GM23338 (cell line): ENCODE measurements around the gene CACNB1. TPM values are rescaled to one million over a fixed set of nuclear protein-coding genes. Genes with fewer than 3 reads are reported as not detected.

ENCODE experiments used
- ATAC-seq: fragments of 200-7000 bp; cut with Tn5 transposase; 3 replicates; pipeline ENCODE4 v1.9.1; 2020
- DNase-seq: peaks from one replicate; pipeline ENCODE4 v3.0.0-alpha.2; 2015; ENCODE audit warnings: low spot score
- H2AFZ ChIP-seq: fragments of 200-600 bp; sonication (generic); 2 replicates; pipeline ENCODE4 v1.8.0; 2016; ENCODE audit warnings: antibody characterized with exemption, mild to moderate bottlenecking, moderate library complexity
- H3F3A ChIP-seq: fragments of 200-600 bp; sonication (generic); replicated peaks from 2 replicates; pipeline ENCODE4 v1.8.0; 2017; ENCODE audit warnings: antibody characterized with exemption, mixed run types, low read depth
- H3K27ac ChIP-seq: fragments of 200-600 bp; sonication (generic); 2 replicates; pipeline ENCODE4 v1.6.1; 2016; ENCODE audit warnings: low read depth
- H3K27me3 ChIP-seq: fragments of 200-600 bp; sonication (generic); 2 replicates; pipeline ENCODE4 v1.8.0; 2016; ENCODE audit warnings: mild to moderate bottlenecking, mixed run types, moderate library complexity; ENCODE audit not compliant: insufficient read depth
- H3K36me3 ChIP-seq: fragments of 200-600 bp; sonication (generic); 2 replicates; pipeline ENCODE4 v1.8.0; 2016; ENCODE audit warnings: mild to moderate bottlenecking; ENCODE audit not compliant: insufficient read depth
- H3K4me1 ChIP-seq: fragments of 200-600 bp; sonication (generic); 2 replicates; pipeline ENCODE4 v1.8.0; 2016; ENCODE audit warnings: mild to moderate bottlenecking, moderate library complexity; ENCODE audit not compliant: insufficient read depth
- H3K4me2 ChIP-seq: fragments of 200-600 bp; sonication (generic); 2 replicates; pipeline ENCODE4 v1.7.1; 2017; ENCODE audit warnings: mixed run types
- H3K4me3 ChIP-seq: fragments of 200-600 bp; sonication (generic); 2 replicates; pipeline ENCODE4 v1.6.1; 2016; ENCODE audit warnings: mixed run types
- H3K79me2 ChIP-seq: fragments of 200-600 bp; sonication (generic); replicated peaks from 2 replicates; pipeline ENCODE4 v1.8.0; 2017; ENCODE audit warnings: mild to moderate bottlenecking; ENCODE audit not compliant: insufficient read depth
- H3K9me2 ChIP-seq: fragments of 200-600 bp; sonication (generic); 2 replicates; pipeline ENCODE4 v1.8.0; 2017; ENCODE audit not compliant: insufficient read depth
- H4K20me1 ChIP-seq: fragments of 200-600 bp; sonication (generic); replicated peaks from 2 replicates; pipeline ENCODE4 v1.8.0; 2017; ENCODE audit warnings: mild to moderate bottlenecking; ENCODE audit not compliant: insufficient read depth
- H3K27ac Mint-ChIP-seq: 2 replicates; pipeline ENCODE4 v1.8.0; 2020; ENCODE audit warnings: inconsistent platforms, mild to moderate bottlenecking, moderate library complexity, mixed read lengths
- H3K27me3 Mint-ChIP-seq: 3 replicates; pipeline ENCODE4 v1.8.0; 2022; ENCODE audit warnings: low read depth, mild to moderate bottlenecking, moderate library complexity, mixed read lengths, inconsistent platforms; ENCODE audit not compliant: insufficient read depth, poor library complexity
- H3K36me3 Mint-ChIP-seq: 3 replicates; pipeline ENCODE4 v1.8.0; 2021; ENCODE audit warnings: low read depth, mild to moderate bottlenecking, inconsistent platforms, moderate library complexity, mixed read lengths
- H3K4me1 Mint-ChIP-seq: 3 replicates; pipeline ENCODE4 v1.8.0; 2020; ENCODE audit warnings: mild to moderate bottlenecking, inconsistent platforms, mixed read lengths
- H3K4me3 Mint-ChIP-seq: 3 replicates; pipeline ENCODE4 v1.8.0; 2021; ENCODE audit warnings: moderate library complexity, mild to moderate bottlenecking, inconsistent platforms, mixed read lengths
- H3K9me3 Mint-ChIP-seq: 3 replicates; pipeline ENCODE4 v1.8.0; 2020; ENCODE audit warnings: moderate library complexity, mild to moderate bottlenecking, inconsistent platforms, mixed read lengths
- CREB1 ChIP-seq: fragments of 250-450 bp; sonication (Bioruptor Pico); IDR thresholded peaks from 2 replicates; pipeline ENCODE4 v1.5.0; 2020; ENCODE audit warnings: low read depth, mild to moderate bottlenecking, moderate library complexity
- CTCF ChIP-seq, 2 experiments: fragments of 200-600 bp in 1 of 2; sonication (generic) in 1 of 2; conservative IDR thresholded peaks; 2 replicates each; pipeline versions ENCODE4 v1.5.1 to v1.6.1; 2016 to 2017; ENCODE audit warnings: antibody characterized with exemption in 2 of 2, low read depth in 2 of 2, mild to moderate bottlenecking in 2 of 2, moderate library complexity in 1 of 2
- EZH2 ChIP-seq: fragments of 200-600 bp; sonication (generic); IDR thresholded peaks from one replicate; pipeline ENCODE4 v1.8.0; 2017; ENCODE audit warnings: antibody characterized with exemption, mild to moderate bottlenecking, low read depth; ENCODE audit not compliant: unreplicated experiment
- EZH2phosphoT487 ChIP-seq: fragments of 200-600 bp; sonication (generic); IDR thresholded peaks from one replicate; pipeline ENCODE4 v1.8.1; 2018; ENCODE audit warnings: antibody characterized with exemption; ENCODE audit not compliant: unreplicated experiment
- JUNB ChIP-seq: IDR thresholded peaks from one replicate; pipeline ENCODE4 v1.6.1; 2016; ENCODE audit warnings: antibody characterized with exemption; ENCODE audit not compliant: unreplicated experiment
- NANOG ChIP-seq: IDR thresholded peaks from 2 replicates; pipeline ENCODE4 v1.6.1; 2016; ENCODE audit warnings: antibody characterized with exemption, borderline replicate concordance
- POLR2AphosphoS5 ChIP-seq: IDR thresholded peaks from 2 replicates; pipeline ENCODE4 v1.6.1; 2016; ENCODE audit warnings: antibody characterized with exemption, low read depth
- REST ChIP-seq: IDR thresholded peaks from one replicate; pipeline ENCODE4 v1.6.1; 2018; ENCODE audit warnings: antibody characterized with exemption; ENCODE audit not compliant: unreplicated experiment
- STAT1 ChIP-seq: IDR thresholded peaks from one replicate; pipeline ENCODE4 v1.6.1; 2016; ENCODE audit warnings: antibody characterized with exemption; ENCODE audit not compliant: unreplicated experiment
- ZNF114 ChIP-seq: fragments of 250-450 bp; sonication (Bioruptor Pico); IDR thresholded peaks from 2 replicates; pipeline ENCODE4 v1.5.0; 2020; ENCODE audit warnings: mild to moderate bottlenecking, moderate library complexity
- ZNF331 ChIP-seq: fragments of 250-450 bp; sonication (Bioruptor Pico); IDR thresholded peaks from 2 replicates; pipeline ENCODE4 v1.5.0; 2020; ENCODE audit warnings: low read depth, mild to moderate bottlenecking, moderate library complexity
- polyA plus RNA-seq: library from polyadenylated mRNA; unstranded; fragments of >200 nt; fragmentation: Nextera tagmentation; extraction: Ambion mirVana; gene quantifications from 2 replicates; pipeline ENCODE4 v1.2.1, GENCODE V29; 2016
- total RNA-seq: library from RNA; depleted of rRNA; stranded (reverse); fragments of >200 nt; shearing (Covaris generic); gene quantifications from 2 replicates; pipeline ENCODE4 v1.2.3, GENCODE V29; 2014
- TF ChIP-seq, protein P1 (sequence below): fragments of 250-450 bp; sonication (Bioruptor Pico); IDR thresholded peaks from 2 replicates; pipeline ENCODE4 v1.5.0; 2020; ENCODE audit warnings: mild to moderate bottlenecking, moderate library complexity
- TF ChIP-seq, protein P2 (sequence below): IDR thresholded peaks from 2 replicates; pipeline ENCODE4 v1.6.1; 2016; ENCODE audit warnings: antibody characterized with exemption

CACNB1 gene
- total and polyA plus RNA-seq, 2 experiments from 2014 or later, result 8.4 to 13.1 TPM

DNA sequence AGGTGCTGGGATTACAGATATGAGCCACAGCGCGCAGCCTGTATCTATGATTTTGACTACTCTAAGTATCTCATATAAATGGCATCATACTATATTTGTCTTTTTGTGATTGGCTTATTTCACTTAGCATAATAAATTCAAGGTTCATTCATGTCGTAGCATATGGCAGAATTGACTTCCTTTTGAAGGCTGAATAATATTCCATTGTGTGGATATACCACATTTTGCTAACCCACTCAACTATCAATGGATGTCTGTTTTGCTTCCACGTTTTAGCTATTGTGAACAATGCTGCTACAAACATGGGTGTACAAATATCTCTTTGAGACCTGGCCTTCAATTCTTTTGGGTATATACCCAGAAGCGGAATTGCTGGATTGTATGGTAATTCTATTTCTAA is 56.2 kb downstream of the CACNB1 start:
- Histone ChIP-seq H3K27ac (no peak overlapping the region), H3K4me2 (no peak overlapping the region), H3K36me3 (no peaks in the 10 kb centered on the region), H3K4me3 (no peak overlapping the region), H2AFZ (no peak overlapping the region), H3K9me2 (no peaks in the 10 kb centered on the region), H3F3A (no peaks in the 10 kb centered on the region), H3K79me2 (no peaks in the 10 kb centered on the region), H3K4me1 (no peaks in the 10 kb centered on the region), H3K27me3 (no peaks in the 10 kb centered on the region), H4K20me1 (no peaks in the 10 kb centered on the region)
- Mint-ChIP-seq H3K9me3 (no peaks in the 10 kb centered on the region), H3K4me1 (no peaks in the 10 kb centered on the region; the same call in 2 of the 3 replicates), H3K4me3 (no peak overlapping the region), H3K36me3 (no peaks in the 10 kb centered on the region), H3K27me3 (peaks cover 3% of the 10 kb centered on the region), H3K27ac (no peak overlapping the region)
- DNase-seq (no peak), ATAC-seq (no peak)
- TF ChIP-seq EZH2 (no peak), JUNB (no peak), CTCF (conservative IDR thresholded peaks at IDR 0.05; ENCODE audit: low read depth in 2 of 2) (no peak), ZNF114 (CRISPR knock-in tag) (no peak), REST (no peak), CREB1 (CRISPR knock-in tag) (no peak), POLR2AphosphoS5 (no peak), ZNF331 (no peak), STAT1 (no peak), NANOG (no peak), EZH2phosphoT487 (no peak)
- TF ChIP-seq, protein P1, sequence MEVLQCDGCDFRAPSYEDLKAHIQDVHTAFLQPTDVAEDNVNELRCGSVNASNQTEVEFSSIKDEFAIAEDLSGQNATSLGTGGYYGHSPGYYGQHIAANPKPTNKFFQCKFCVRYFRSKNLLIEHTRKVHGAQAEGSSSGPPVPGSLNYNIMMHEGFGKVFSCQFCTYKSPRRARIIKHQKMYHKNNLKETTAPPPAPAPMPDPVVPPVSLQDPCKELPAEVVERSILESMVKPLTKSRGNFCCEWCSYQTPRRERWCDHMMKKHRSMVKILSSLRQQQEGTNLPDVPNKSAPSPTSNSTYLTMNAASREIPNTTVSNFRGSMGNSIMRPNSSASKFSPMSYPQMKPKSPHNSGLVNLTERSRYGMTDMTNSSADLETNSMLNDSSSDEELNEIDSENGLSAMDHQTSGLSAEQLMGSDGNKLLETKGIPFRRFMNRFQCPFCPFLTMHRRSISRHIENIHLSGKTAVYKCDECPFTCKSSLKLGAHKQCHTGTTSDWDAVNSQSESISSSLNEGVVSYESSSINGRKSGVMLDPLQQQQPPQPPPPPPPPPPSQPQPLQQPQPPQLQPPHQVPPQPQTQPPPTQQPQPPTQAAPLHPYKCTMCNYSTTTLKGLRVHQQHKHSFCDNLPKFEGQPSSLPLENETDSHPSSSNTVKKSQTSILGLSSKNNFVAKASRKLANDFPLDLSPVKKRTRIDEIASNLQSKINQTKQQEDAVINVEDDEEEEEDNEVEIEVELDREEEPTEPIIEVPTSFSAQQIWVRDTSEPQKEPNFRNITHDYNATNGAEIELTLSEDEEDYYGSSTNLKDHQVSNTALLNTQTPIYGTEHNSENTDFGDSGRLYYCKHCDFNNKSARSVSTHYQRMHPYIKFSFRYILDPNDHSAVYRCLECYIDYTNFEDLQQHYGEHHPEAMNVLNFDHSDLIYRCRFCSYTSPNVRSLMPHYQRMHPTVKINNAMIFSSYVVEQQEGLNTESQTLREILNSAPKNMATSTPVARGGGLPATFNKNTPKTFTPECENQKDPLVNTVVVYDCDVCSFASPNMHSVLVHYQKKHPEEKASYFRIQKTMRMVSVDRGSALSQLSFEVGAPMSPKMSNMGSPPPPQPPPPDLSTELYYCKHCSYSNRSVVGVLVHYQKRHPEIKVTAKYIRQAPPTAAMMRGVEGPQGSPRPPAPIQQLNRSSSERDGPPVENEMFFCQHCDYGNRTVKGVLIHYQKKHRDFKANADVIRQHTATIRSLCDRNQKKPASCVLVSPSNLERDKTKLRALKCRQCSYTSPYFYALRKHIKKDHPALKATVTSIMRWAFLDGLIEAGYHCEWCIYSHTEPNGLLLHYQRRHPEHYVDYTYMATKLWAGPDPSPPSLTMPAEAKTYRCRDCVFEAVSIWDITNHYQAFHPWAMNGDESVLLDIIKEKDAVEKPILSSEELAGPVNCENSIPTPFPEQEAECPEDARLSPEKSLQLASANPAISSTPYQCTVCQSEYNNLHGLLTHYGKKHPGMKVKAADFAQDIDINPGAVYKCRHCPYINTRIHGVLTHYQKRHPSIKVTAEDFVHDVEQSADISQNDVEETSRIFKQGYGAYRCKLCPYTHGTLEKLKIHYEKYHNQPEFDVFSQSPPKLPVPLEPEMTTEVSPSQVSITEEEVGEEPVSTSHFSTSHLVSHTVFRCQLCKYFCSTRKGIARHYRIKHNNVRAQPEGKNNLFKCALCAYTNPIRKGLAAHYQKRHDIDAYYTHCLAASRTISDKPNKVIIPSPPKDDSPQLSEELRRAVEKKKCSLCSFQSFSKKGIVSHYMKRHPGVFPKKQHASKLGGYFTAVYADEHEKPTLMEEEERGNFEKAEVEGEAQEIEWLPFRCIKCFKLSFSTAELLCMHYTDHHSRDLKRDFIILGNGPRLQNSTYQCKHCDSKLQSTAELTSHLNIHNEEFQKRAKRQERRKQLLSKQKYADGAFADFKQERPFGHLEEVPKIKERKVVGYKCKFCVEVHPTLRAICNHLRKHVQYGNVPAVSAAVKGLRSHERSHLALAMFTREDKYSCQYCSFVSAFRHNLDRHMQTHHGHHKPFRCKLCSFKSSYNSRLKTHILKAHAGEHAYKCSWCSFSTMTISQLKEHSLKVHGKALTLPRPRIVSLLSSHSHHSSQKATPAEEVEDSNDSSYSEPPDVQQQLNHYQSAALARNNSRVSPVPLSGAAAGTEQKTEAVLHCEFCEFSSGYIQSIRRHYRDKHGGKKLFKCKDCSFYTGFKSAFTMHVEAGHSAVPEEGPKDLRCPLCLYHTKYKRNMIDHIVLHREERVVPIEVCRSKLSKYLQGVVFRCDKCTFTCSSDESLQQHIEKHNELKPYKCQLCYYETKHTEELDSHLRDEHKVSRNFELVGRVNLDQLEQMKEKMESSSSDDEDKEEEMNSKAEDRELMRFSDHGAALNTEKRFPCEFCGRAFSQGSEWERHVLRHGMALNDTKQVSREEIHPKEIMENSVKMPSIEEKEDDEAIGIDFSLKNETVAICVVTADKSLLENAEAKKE (CRISPR knock-in tag), result no peak
- TF ChIP-seq, protein P2, sequence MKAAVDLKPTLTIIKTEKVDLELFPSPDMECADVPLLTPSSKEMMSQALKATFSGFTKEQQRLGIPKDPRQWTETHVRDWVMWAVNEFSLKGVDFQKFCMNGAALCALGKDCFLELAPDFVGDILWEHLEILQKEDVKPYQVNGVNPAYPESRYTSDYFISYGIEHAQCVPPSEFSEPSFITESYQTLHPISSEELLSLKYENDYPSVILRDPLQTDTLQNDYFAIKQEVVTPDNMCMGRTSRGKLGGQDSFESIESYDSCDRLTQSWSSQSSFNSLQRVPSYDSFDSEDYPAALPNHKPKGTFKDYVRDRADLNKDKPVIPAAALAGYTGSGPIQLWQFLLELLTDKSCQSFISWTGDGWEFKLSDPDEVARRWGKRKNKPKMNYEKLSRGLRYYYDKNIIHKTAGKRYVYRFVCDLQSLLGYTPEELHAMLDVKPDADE, result no peak
